Measurements from ENCODE around the gene CHIT1.
"Not testable (repeated sequence)": the region's sequence is repeated elsewhere in the genome, so short reads cannot be mapped to it uniquely, and the experiment has no call there.

The CHIT1 gene

DNA sequence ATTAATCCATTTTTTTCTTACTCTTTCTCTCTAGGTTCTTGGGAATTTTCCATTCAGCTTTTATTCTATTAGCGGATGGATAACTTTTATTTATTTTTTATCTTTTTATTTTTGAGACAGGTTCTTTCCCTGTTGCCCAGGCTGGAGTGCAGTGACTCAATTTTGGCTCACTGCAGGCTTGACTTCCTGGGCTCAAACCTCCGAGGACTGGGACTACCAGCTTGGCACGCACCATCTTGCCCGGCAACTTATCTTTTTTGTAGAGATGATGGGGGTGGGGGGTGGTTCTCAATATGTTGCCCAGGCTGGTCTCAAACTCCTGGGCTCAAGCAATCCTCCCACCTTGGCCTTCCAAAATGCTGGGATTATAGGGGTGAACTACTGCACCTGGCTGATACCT is 36.1 kb upstream of the CHIT1 start:
- no peak for DNase-seq (ENCODE audit: low spot score)

DNA sequence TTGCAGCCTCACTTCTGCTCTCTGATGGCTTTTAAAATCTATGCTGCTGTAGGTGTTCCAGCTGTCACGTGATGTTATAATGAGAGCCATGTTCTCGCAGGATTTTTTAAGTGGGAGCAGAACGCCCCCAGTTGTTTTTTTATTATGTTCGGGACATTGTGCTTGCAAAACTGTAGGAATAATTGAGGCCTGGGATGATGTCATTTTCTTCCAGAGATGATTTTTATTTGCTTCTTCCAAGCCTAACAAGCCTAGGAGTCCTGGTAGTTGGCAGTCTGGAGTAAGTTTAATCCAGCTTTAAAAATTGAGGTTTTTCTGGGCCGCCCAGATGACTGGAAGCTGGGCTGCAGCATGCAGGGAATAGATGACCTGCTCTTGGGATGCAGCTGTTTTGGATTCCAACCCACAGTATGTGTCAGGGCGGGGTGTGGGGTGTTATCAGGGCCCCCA is 34.6 kb upstream of the CHIT1 start:
- no peak for DNase-seq (ENCODE audit: low spot score)

DNA sequence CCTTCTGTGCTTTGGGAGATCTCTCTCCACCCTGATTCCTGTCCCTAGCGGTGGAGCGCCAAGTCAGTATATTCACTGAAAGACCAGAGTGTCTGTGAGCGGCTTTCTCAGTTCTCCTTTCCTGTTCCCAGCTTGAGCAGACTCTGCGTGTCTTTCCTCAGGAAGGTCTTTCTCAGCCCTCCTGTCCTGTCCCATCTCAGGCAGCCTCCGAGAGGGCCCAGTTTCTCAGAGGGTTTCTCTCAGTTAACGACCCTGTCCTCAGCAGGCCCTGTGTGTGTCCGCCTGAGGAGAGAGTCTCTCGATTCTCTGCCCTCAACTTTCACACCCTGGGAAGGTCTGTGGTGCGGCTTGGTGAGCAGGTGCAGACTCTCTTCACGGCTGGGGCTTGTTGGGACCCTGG is 34.0 kb upstream of the CHIT1 start:
- DNase-seq (ENCODE audit: low spot score), result no peak

DNA sequence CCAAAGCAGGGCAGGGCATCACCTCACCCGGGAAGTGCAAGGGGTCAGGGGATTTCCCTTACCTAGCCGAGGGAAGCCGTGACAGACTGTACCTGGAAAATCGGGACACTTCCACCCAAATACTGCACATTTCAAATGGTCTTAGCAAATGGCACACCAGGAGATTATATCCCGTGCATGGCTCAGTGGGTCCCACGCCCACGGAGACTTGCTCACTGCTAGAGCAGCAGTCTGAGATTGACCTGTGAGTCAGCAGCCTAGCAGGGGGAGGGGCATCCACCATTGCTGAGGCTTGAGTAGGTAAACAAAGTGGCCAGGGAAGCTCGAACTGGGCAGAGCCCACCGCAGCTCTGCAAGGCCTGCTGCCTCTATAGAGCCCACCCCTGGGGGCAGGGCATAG is 27.2 kb upstream of the CHIT1 start:
- not testable (repeated sequence) for DNase-seq (ENCODE audit: low spot score)

DNA sequence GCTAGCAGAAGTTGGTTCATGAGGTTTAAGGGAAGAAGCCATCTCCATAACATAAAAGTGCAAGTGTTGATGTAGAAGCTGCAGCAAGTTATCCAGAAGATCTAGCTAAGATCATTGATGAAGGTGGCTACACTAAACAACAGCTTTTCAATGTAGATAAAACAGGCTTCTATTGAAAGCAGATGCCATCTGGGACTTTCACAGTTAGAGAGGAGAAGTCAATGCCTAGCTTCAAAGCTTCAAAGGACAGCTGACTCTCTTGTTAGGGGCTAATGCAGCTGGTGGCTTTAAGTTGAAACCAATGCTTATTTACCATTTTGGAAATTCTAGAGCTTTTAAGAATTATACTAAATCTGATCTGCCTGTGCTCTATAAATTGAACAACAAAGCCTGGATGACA is 25.3 kb upstream of the CHIT1 start:
- not testable (repeated sequence) for DNase-seq (ENCODE audit: low spot score)

DNA sequence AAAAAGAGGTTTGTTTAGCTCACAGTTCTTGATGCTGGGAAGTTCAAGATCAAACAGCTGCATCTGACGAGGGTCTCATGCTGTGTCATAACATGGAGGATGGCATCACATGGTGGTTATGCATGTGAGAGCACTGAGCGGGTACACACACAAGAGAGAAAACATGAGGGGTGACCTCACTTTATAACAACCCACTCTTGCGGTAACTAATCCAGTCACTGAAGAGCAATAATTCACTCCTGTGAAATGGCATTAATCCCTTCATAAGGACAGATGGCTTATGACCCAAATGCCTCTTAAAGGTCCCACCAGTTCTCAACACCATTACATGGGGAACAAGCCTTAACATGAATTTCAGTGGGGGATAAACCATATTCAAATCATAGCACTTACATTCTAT is 23.2 kb upstream of the CHIT1 start:
- DNase-seq (ENCODE audit: low spot score), result no peak

DNA sequence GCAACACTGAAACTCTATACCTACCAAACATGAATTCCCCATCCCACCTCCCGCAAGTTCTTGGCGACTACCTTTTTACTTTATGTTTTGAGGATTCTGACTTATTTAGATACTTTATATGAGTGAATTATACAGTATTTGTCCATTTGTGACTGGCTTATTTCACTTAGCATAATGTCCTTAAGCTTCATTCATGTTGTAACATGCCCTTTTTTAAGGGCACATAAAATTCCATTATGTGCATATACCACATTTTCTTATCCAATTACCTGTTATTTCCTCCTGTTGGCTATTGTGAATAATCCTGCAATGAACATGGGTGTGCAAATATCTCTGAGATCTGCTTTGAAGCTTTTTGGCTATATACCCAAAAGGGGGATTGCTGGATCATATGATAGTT is 22.0 kb upstream of the CHIT1 start:
- no peak for DNase-seq (ENCODE audit: low spot score)

DNA sequence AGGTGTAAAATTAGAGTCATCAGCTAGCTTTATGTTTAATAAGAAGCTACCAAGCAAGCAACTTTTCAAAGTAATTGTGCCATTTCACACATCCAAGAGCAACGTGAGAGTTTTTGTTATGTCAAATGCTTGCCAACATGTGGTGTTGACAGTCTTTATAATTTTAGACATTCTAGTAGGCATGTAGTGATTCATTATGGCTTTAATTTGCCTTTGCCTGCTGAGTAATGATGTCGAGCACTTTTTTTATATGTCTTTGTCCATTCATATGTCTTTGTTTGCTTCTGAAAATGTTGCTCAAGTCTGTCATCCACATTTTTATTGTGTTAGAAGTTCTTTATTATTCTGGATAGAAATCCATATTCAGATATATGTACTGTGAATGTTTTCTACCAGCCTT is 21.4 kb upstream of the CHIT1 start:
- no peak for DNase-seq (ENCODE audit: low spot score)

DNA sequence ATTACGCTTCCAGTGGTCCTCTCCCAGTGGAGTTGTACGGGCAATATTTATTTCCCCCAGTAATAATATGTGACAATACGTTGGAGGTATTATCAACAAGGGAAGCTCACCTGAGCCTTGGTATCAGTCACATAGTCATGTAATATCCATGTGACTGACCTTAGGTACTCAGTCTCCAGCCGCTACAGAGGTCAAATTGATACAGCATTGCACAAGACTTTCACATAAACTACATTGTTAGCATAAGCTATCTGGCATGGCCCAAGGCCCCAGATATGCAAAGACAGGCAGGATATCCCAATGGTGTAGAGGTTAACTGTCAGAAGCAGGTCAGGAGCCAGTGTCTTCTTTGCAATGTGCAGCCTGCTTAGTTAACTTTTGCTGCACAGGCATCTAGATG is 15.3 kb upstream of the CHIT1 start:
- no peak for DNase-seq (ENCODE audit: low spot score)

DNA sequence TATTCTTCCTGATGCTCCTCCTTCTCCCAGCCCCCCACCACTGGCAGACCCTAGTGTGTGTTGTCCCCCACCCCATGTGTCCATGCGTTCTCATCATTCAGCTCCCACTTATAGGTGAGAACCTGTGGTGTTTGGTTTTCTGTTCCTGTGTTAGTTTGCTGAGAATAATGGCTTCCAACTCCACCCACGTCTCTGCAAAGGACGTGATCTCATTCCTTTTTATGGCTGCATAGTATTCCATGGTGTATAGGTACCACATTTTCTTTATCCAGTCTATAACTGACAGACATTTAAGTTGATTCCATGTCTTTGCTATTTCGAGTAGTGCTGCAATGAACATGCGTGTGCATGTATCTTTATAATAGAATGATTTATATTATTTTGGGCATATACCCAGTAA is 12.2 kb upstream of the CHIT1 start:
- not testable (repeated sequence) for DNase-seq (ENCODE audit: low spot score)

DNA sequence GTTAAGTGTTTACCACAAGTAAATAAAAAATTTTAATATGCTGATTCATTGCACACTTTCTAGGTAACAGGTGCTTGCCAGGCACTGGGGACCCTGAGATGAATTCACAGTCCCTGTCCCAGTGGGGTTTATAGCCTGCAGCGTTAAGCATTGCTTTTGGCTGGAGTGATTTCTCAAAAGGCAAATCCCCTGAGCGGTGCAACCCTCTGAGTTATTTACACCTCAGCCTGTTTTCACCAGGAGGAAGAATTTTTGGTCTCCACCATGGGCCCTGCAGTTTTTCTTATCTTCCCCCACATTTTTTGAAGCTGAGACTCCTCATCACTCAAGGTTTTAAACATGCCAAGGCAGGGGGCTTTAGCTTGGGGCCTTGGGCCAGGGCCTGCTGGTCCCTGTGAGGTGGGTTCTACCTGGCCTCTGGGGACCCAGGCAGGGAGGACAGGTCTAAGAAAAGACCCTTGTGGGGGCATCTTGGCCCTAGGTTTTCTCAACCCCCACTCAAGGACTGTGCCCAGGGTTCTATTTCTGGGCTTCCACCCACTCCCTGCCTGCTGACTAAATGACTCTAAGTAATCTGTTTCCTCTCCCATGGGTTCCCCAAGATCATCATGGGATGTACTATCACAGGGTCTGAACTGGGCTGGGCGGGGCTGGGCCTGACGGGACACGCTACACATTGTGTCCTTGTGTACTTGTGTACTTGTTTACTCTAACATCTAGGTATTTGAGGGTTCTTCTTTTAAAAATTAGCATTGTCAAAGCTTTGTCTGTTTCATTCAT is 10.2 kb upstream of the CHIT1 start:
- no peak for DNase-seq (ENCODE audit: low spot score)

DNA sequence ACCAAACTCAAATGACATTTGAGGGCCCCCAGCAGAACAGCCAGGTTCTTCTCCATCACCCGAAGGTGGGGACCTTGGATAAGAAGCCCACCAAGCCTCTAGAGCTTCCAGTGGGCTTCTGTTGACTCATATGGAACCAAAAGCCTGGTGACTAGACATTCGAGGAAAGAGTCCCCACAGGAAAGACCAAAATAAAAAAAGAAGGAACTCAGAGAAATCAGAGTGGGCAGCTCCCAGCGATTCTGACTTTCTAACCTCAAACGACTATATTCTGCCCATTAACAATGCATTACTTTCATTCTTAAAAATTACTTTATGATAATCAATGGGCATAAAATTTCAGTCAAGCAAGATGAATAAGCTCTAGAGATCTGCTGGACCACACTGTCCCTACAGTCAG is 9.6 kb upstream of the CHIT1 start:
- DNase-seq (ENCODE audit: low spot score), result no peak

DNA sequence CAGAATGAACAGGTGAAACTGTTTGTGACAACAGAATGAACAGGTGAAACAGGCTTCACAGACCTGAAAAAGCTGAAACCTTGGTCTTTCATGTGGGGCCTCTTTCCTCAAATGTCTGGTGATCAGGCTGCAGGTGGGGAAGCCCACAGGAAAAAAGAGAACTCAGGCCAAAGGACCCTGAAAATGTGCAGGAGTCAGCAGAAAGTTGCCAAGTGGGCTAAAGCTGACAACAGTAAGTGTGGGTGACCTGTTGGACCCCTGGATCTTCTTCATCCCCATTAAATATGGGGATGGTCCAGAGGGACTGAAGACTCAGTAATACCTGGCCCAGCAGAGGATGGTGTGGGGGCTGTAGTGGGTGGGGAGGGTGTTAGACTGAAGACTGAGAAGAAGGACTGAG is 9.1 kb upstream of the CHIT1 start:
- DNase-seq (ENCODE audit: low spot score), result no peak

DNA sequence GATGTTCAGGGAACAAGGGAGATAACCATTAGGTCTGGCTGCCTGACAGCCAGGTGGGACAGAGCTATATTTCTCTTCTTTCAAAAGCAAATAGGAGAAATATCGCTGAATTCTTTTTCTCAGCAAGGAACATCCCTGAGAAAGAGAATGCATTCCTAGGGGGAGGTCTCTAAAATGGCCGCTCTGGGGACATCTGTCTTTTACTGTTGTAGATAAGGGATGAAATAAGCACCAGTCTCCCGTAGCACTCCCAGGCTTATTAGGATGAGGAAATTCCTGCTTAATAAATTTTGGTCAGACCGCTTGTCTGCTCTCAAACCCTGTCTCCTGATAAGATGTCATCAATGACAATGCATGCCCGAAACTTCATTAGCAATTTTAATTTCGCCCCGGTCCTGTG is 5.4 kb upstream of the CHIT1 start:
- DNase-seq (ENCODE audit: low spot score), result not testable (repeated sequence)

DNA sequence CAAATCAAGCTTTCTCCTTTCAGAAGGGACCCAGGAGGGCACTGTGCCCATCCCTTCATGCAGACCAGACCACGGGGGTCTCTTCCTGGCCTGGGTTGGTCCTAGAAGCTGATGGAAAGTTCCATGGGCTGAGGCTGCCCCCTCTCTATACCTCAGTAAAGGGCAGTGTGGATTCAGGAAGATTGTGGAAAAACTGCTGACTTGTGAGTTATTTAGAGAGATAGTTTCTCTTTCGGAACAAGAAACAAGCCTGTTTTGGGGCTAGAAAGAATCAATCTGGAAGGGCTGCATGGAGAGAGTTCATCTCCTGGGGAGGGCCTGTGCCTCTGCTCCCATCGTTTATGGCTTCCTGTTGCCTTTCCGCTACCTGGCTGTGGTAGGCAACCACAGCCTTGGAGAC is 803 bp downstream of the CHIT1 start:
- DNase-seq (ENCODE audit: low spot score), result no peak

DNA sequence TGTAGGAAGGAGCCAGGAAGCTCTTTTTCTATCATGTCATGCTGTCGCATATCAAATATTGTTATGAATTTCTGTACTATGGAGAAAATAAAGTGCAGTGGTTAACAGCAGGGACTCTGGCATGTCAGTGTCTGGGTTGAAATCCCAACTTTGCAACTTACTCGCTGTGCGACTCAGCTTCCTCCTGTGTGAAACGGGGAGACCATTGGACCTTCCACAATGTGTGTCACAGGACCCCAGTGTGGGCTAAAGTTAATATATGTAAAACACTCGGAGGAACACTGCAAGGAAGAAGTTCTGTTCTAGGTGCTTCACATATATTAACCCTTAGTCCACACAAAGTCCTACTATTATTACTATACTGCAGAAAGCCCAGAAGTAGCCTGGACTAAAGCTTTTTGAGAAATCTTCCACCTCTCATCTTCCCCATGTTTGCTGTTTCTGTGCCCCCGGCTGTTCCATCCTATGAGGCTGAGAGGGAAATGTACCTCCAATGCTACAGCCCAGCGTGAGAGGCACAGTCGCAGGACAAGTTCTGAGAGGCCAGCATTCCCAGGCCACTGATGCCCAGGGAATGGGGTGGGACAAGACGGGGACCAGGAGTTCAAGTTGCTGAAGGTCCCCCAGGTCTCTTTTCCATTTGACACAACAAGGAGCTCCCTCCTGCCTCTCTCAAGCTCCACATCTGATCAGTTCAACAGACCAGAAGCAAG is 1.9 kb downstream of the CHIT1 start:
- DNase-seq (ENCODE audit: low spot score), result no peak

DNA sequence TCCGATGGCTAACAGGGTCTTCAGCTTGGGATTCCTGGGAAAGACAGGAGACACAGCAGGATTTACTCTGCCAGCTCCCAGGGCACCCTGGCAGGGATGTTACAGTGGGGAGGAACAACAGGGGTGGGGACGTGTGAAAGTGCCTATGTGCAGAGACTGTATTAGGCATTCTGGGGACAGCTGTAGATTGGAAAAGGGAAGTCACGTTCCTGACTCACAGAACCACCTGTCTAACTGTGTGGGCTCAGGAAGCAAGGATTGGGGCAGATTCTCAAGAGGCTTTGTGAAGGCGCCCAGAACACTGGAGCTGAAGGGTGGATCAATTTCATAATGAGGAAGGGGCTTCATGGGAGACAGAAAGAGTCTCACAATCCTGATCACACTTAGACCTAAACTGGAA is 4.4 kb downstream of the CHIT1 start:
- DNase-seq (ENCODE audit: low spot score), result no peak

DNA sequence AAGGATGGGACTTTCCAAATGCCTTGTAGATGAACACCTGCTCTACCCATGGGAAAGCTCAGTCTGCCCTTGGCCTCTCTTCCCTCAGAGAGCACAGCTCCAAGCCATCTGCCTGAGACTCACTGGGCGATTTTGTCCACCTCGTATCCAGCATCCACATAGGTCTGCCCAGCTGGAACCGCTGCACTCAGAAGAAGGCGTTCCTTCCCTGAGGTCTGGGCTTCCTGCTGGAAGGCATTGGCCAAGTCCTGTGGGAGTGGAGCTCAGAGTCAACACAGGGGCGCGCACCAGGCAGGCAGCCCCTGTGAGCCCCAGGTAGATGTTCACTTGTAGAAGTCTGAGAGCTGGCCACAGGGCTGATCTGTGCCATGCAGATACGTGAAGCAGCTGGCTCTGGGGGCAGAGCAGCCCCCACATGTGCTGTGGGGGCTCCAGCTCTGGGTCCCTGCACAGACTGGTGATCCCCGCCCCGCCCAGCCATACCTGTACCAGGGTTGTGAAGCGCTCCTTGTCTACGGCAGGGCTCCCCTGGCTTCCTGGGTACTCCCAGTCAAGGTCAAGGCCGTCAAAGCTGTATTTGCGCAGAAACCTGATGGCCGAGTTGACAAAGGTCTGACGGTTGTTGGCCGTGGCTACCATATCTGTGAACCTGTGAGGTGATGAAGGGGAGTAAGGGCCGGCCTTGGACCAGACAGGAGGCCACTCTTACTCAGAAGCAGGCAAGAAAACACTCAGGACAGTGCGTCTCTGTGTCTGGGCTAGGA is 6.3 kb downstream of the CHIT1 start:
- no peak for DNase-seq (ENCODE audit: low spot score)

DNA sequence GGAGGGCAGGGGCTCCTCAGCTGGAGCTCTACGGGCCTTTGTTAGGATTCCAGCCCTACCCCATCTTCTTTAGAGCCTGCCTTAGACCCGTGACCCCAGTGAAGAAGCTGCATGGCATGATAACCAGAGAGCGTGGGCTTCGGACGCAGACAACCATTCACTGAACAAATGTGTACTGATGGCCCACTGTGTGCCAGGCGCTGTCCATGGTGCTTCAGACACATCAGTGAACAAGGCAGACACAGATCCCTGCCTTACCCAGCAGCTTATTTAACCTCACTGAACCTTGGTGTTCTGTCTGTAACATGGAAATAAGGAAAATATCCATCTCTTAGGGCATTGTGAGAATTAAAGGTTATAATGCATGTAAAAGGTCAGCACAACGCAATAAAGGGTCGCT is 9.5 kb downstream of the CHIT1 start:
- DNase-seq (ENCODE audit: low spot score), result no peak

DNA sequence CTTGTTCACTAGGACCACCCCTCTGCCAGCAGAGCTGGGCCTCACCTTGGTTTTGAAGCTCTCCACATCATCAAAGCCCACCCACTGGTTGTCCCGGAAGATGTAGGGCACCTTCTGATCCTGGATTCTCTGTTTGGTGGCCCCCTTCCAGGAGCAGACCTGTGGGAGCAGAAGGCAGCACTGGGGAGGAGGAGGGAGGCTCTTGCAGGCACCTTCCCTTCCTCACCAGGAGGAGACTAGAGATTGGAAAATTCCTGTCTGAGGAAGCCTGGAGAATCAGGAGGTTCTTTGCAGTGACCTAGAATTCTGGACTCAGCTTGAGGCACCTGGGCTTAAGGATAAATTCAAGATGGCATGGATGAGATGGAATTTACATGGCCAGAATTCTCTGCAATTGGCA is 10.3 kb downstream of the CHIT1 start:
- DNase-seq (ENCODE audit: low spot score), result no peak

DNA sequence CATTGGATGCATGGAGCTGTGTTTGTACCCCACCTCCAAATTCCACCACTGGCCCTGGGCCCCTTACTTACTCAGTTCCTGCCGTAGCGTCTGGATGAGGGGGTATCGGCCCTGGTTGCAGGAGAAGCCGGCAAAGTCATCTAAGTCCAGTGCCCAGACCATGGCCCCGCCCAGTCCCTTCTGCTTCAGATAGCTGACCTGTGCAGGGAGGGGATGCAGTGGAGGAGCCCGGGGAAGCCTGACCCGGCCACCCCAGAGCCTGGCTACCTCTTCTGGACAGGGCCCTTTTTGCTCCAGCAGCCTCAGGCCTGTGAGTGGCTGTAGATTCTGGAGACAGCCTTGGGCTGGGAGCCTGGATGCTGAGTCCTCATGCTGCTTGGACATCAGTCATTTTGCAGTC is 11.8 kb downstream of the CHIT1 start:
- no peak for DNase-seq (ENCODE audit: low spot score)

DNA sequence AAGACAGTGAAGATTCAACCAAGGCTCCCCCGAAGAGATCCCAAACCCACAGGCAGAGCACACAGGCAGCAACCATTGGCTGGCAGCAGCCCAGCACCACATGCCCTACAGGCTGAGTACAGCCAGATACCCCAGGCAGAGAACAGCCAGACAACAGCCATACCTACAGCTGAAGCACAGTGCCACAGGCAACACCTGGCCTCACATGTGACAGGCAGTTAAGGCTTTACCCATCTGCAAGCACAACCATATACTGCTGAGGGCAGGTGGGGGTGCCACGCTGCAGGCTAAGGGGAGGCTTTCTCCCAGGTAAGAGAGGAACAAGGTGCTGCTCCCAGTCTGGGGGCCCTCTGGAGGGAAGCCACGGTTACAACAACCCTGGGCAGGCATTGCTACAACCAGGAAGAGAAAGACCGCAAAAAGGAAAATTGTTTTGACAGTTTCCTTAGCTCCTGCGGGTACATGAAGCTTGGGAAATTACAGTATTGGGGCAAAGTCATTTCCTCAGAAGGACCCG is 12.3 kb downstream of the CHIT1 start:
- no peak for DNase-seq (ENCODE audit: low spot score)

All from CD4-positive, alpha-beta T cell treated with Interleukin-2 at 100 ng/mL for 4 hours (primary cell).